BJ (cell line): ENCODE data around the gene FSTL1. TPM values are rescaled to one million over a fixed set of nuclear protein-coding genes. Genes with fewer than 3 reads are reported as not detected.

Experiments
- CTCF ChIA-PET: fragments of 350-600 bp; formaldehyde crosslinking; extraction: SDS; loops from one replicate; lab custom pipeline; 2021; ENCODE audit warnings: antibody characterized with exemption, inconsistent platforms; lab: Yijun Ruan, JAX
- POLR2A ChIA-PET: fragments of 300-600 bp; sonication (Branson Sonifier 250); formaldehyde crosslinking; extraction: SDS; loops from one replicate; lab custom pipeline; 2021; ENCODE audit warnings: antibody characterized with exemption; lab: Charles Lee
- DNase-seq: peaks from one replicate; pipeline ENCODE4 v3.0.0-alpha.2; 2011; ENCODE audit warnings: low read depth
- H3K27me3 ChIP-seq: 2 replicates; pipeline ENCODE4 v1.6.0; 2011; ENCODE audit warnings: low read length; ENCODE audit not compliant: control insufficient read depth, insufficient read depth
- H3K36me3 ChIP-seq: 2 replicates; pipeline ENCODE4 v1.5.1; 2011; ENCODE audit warnings: low read length; ENCODE audit not compliant: control insufficient read depth, insufficient read depth
- H3K4me3 ChIP-seq: 2 replicates; pipeline ENCODE4 v1.5.1; 2011; ENCODE audit warnings: low read depth, mild to moderate bottlenecking, control low read depth, low read length
- polyA plus RNA-seq: library from polyadenylated mRNA; depleted of rRNA; stranded (reverse); fragments of >200 nt; gene quantifications from 2 replicates; pipeline ENCODE4 v1.2.3, GENCODE V29; 2011
- TF ChIP-seq, protein P1 (sequence below): IDR thresholded peaks from 2 replicates; pipeline ENCODE4 v1.5.1; 2011; ENCODE audit warnings: low read depth, mild to moderate bottlenecking, control low read depth, inconsistent platforms, low read length, moderate library complexity; ENCODE audit not compliant: insufficient read depth

The FSTL1 gene
- polyA plus RNA-seq, 1 experiment: 4,020 TPM

DNA sequence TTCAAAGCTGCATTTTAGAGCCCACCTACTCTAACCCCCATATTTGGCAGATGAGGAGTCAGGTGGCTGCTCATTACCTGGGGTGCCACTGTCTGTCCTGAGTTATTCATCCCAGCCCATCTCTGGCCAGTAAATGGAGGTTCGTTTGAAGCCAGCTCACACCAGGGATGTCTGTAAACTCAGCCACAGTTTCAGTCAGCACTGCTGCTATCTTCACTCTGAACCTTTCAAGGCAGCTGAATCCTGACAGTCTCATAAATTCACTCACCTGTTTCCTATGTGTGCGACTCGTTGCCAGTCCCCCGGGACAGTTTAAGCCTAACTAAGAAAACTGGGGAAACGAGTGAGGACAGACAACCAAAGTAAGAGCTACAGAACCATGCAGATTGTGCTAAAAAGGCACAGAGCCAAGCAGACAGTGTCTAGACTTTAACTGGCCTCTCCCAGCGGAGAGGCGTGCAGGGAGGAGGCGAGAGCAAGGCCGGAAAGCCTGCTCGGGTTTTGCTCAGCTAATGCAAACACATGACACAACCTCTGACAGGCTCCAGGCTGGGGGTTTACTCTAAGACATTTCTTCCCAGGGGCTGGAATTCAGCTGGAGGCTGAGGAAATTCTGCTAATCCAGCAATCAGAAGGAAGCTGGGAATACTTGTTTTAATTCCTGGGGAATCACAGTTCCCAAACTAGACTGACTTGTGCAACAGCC lies 12.0 kb downstream of the FSTL1 start:
- DNase-seq: no peak
- peaks cover 22% of the 10 kb centered on the region for H3K36me3 ChIP-seq

DNA sequence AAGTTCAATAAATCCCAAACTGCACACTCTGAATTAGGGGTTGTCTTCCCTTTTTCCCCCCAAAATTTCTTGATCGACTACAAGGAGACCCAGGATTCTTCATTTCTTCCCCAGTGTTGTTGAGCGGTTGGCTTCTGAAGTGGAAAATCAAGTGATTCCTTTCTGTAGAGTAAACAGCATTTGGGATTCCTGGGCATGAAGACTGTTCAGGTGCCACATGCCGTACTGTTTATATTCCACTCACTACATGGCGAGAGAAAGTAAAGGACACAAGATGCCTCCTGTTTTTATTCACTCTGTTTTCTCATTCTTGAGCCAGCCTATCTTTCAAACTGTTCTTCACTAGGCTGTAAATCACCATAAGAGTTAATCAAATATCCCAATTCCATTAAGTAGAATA lies 12.6 kb downstream of the FSTL1 start:
- TF ChIP-seq, protein P1, sequence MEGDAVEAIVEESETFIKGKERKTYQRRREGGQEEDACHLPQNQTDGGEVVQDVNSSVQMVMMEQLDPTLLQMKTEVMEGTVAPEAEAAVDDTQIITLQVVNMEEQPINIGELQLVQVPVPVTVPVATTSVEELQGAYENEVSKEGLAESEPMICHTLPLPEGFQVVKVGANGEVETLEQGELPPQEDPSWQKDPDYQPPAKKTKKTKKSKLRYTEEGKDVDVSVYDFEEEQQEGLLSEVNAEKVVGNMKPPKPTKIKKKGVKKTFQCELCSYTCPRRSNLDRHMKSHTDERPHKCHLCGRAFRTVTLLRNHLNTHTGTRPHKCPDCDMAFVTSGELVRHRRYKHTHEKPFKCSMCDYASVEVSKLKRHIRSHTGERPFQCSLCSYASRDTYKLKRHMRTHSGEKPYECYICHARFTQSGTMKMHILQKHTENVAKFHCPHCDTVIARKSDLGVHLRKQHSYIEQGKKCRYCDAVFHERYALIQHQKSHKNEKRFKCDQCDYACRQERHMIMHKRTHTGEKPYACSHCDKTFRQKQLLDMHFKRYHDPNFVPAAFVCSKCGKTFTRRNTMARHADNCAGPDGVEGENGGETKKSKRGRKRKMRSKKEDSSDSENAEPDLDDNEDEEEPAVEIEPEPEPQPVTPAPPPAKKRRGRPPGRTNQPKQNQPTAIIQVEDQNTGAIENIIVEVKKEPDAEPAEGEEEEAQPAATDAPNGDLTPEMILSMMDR: no peak
- POLR2A ChIA-PET: no interaction called here

More for the DNA sequence above, 12.0 kb downstream of the FSTL1 start:
- POLR2A ChIA-PET: interaction anchor here (1.8 kb wide), 1 partner anchor 10 kb away, joined by 8 read pairs; no protein-coding TSS in a partner anchor
- H3K27me3 ChIP-seq: no peaks in the 10 kb centered on the region
- no peak overlapping the region for H3K4me3 ChIP-seq
- TF ChIP-seq, protein P1: no peak
- CTCF ChIA-PET: interaction anchor here (1.0 to 1.6 kb wide), 4 partner anchors 21 to 120 kb away, joined by 3 to 4 read pairs (median 4); no protein-coding TSS in a partner anchor

DNA sequence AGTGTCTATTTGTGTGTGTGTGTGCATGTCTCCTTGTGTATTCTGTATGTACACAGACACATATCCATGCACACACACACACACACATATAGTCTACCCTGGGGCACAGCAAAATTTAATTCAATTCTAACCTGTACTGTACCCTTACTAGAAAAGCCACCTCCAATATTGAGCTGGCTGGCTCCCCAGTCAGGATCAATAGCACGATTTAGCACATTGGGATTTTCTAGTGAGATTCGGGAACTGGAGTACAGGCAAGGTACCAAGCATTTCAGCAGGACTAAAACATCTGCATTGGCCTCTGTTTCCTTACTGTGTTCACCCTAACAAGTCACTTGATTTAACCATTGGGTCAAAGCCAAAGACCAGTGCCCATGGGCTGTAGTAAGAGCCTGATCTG lies 13.2 kb downstream of the FSTL1 start:
- Histone ChIP-seq H3K36me3 (peaks cover 22% of the 10 kb centered on the region), H3K27me3 (no peaks in the 10 kb centered on the region), H3K4me3 (no peak overlapping the region)
- no peak for DNase-seq
- CTCF ChIA-PET: interaction anchor here (0.7 kb wide), 1 partner anchor 117 kb away, joined by 3 read pairs; no protein-coding TSS in a partner anchor
- TF ChIP-seq, protein P1: no peak
- POLR2A ChIA-PET: no interaction called here

More for the DNA sequence above, 12.6 kb downstream of the FSTL1 start:
- DNase-seq: no peak
- H3K4me3 ChIP-seq: no peak overlapping the region
- no peaks in the 10 kb centered on the region for H3K27me3 ChIP-seq
- peaks cover 22% of the 10 kb centered on the region for H3K36me3 ChIP-seq
- CTCF ChIA-PET: interaction anchor here (1.1 to 1.6 kb wide), 2 partner anchors 70 to 121 kb away, joined by 4 read pairs; no protein-coding TSS in a partner anchor

DNA sequence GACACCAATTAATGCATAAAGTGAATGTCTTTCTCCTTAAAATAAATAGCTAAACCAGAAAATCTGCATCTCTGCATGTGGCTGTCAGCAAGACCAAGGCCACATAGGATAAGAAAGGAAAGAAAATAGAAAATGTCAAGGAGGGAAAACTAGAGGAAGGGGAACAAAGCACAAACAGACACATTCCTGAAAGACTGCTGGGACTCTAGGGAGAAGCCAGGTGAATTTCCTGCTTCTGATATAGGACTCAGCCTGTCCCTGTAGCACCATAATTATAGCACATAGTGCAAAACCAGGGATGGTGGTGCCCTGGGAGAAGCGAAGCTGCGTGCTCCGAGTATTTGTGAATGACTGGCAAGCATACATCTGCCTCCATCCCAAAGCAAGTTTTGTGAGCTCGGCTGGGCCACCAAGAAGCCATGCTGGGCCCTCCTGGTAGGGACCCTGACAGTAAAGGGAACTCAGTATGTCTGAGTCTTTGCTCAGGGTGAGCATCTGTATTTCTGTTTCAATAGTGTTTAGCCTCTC lies 14.2 kb downstream of the FSTL1 start:
- TF ChIP-seq, protein P1: no peak
- DNase-seq: no peak
- Histone ChIP-seq H3K27me3 (no peaks in the 10 kb centered on the region), H3K4me3 (no peak overlapping the region), H3K36me3 (peaks cover 21% of the 10 kb centered on the region)
- CTCF ChIA-PET: interaction anchor here (0.7 to 1.4 kb wide), 4 partner anchors 23 to 124 kb away, joined by 3 to 5 read pairs (median 3); no protein-coding TSS in a partner anchor
- POLR2A ChIA-PET: interaction anchor here (0.6 kb wide), 1 partner anchor 342 kb away, joined by 3 read pairs; no protein-coding TSS in a partner anchor

DNA sequence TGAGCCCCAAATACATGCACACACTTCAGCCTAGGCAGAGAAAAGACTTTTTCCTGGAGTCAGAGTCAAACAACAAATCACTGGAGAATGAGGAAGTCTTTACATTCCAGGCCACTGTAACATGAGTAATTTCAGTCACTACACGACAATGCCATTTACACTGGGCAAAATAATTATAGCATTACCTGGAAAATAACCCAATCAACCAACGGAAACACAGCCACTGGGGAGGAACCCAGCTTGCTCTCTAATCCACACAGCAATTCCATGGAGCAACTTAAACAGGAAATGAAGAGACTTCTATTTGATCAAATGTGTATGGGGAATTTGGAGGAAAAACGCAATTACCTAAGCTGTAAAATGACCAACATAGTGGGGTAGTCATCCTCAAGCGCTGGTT lies 15.2 kb downstream of the FSTL1 start:
- ChIA-PET POLR2A (no interaction called here), CTCF (interaction anchor here (1.0 to 1.4 kb wide), 3 partner anchors 24 to 125 kb away, joined by 3 to 5 read pairs (median 3); no protein-coding TSS in a partner anchor)
- no peak overlapping the region for H3K4me3 ChIP-seq
- no peak for DNase-seq
- peaks cover 18% of the 10 kb centered on the region for H3K36me3 ChIP-seq
- H3K27me3 ChIP-seq: no peaks in the 10 kb centered on the region
- TF ChIP-seq, protein P1: no peak
